ENCODE results near the gene DOCK8. TPM values are rescaled to one million over a fixed set of nuclear protein-coding genes. Genes with fewer than 3 reads are reported as not detected.
"Not testable (repeated sequence)": the region's sequence is repeated elsewhere in the genome, so short reads cannot be mapped to it uniquely, and the experiment has no call there.

Gene DOCK8
- polyA plus RNA-seq, 3 donors: 12.4 to 14.8 (median 12.9) TPM

- no peak for DNase-seq
These were observed 10.2 kb downstream of the DOCK8 start for GRCh38 chr9:224582-225520.

GRCh38 chr9:227860-228259 is 13.2 kb downstream of the DOCK8 start:
- no peak for DNase-seq

DNA sequence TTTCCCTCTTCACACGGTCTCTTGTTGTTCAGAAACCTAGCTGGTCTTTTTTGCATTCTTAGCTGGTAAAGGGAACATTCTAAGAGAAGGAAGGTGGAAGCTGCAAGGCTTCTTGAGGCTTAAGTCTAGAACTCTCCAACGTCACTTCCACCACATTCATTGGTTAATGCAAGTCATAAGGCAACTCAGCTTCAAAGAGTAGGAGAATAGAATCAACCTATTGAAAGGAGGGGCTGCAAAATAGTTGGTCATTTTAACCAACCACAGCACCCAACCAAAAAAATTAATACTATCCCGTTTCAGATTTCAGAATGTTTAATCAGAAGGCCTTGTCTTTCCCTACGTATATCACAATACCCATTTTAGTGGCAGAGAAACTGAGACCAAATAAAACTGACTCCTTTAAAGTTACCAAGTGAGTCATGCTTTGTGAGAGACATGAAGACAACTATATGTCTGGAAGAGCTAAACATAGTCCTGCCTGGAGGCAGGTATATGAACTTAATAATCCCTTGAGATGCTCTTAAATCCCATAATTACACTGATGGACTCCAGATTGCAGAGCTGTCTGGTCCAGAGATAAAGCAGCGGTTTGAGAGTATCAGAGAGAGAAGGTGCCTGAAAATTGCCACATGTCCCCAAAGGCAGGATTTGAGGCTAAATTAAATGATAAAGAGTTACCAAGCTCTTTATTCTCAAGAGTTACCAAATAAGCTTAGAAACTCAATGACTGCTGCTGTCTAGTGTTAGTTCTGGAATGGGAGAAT is 14.4 kb downstream of the DOCK8 start:
- DNase-seq: no peak

GRCh38 chr9:231625-232024 is 17.0 kb downstream of the DOCK8 start:
- DNase-seq: not testable (repeated sequence)

DNA sequence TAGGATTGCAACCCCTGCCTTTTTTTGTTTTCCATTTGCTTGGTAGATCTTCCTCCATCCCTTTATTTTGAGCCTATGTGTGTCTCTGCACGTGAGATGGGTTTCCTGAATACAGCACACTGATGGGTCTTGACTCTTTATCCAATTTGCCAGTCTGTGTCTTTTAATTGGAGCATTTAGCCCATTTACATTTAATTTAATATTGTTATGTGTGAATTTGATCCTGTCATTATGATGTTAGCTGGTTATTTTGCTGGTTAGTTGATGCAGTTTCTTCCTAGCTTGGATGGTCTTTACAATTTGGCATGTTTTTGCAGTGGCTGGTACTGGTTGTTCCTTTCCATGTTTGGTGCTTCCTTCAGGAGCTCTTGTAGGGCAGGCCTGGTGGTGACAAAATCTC is 19.0 kb downstream of the DOCK8 start:
- not testable (repeated sequence) for DNase-seq

DNA sequence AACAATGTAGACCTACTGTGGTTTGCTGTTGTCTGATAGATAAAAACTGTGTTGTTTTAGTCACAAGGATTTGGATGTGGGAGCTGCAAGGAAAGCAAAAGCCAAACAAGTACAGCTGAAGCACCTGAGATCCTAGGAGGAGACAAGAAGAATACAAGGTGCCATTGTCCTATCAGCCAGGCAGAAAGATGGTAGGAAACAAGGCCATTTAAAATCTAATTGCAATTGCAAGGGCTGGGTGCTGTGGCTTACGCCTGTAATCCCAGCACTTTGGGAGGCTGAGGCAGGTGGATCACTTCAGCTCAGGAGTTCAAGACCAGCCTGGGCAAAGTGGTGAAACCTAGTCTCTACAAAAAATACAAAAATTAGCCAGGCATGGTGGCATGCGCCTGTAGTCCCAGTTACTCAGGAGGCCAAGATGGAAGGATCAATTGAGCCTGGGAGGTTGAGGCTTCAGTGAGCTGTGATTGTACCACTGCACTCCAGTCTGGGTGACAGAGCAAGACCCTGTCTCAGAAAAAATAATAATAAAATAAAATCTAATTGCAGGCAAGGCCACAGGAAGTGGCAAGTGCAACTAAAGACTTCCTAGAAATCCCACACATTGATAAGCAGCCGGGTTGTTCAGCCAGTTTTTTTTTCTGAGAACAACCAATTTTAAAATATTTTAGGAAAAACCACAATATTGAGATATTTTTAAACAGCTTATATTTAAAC is 22.6 kb downstream of the DOCK8 start:
- no peak for DNase-seq

DNA sequence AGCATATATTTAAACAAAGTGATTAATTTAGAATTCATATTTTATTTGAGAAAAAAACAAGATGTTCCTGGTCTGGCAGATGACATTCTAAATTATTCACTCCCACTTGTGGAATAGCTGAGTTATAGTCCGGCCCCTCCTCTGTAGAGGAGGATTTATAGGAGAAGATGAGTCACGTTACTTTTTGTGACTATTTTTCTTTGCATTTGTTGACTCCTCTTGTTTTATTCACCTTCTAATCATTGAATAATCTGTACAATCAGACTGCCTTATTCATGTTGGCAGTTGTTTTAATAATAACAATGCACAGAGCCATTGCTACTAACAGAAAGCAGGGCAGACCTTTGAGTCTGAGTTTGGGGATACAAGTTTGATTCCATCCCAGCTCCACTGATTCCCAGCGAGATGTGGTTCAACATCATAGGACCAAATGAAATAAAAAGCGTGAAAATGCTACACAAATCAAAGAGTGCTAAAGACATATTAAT is 23.2 kb downstream of the DOCK8 start:
- DNase-seq: no peak

DNA sequence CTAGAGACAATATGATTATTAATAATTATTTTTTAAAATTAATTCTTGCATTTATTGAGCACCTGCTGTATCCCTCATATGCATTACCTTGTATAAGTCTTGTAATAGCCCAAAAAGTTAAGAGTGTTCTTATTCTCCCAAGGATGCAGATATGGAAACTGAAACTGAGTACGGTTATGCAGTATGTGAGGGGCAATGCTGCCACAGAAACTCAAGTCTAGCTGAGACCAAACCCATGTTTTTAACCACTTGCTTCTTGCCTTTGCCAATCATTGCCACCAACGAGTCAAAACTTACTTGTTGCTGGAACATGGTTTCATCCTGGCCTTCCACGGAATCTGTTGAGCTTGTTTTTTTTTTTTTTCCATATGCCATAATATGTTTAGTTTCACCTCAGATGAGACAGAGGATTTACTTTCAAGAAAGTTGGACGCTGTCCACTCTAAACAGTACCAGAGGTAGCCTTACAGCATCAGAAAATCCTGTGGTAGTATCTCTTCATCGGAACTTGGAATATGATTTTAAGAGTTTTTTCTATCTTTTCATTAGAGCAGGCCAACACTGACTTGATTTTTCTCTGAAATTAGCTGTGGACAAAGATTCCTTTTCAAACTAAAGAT is 27.9 kb downstream of the DOCK8 start:
- no peak for DNase-seq

DNA sequence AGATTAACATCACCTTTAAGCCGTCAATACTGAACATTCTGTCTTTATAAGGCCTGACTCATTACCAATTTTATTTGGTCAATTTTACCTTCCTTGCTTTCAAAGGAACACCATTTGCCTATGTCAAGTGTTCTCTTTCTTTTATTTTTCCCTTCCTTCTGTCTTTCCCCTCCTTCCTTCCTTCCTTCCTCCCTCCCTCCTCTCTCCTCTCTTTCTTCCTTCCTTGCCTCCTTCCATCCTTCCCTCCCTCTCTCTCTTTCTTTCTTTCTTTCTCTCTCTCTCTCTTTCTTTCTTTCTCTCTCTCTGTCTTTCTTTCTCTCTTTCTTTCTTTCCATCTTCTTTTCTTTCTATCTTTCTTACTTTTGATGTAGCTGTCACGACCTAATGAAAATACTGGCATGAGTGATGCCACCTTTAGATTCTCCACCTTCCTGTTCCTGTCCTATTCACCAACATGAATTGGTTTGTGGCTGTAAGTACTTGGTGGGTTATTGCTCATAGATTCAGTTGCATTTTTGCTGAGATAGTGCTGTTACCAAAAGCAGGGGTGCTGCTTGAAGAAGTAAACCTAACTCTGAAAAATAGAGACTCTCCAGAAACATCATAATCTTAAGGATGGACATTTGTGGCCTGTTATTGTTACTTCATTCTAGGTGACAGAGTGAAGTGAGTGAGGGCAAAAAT is 33.8 kb downstream of the DOCK8 start:
- DNase-seq: no peak

DNA sequence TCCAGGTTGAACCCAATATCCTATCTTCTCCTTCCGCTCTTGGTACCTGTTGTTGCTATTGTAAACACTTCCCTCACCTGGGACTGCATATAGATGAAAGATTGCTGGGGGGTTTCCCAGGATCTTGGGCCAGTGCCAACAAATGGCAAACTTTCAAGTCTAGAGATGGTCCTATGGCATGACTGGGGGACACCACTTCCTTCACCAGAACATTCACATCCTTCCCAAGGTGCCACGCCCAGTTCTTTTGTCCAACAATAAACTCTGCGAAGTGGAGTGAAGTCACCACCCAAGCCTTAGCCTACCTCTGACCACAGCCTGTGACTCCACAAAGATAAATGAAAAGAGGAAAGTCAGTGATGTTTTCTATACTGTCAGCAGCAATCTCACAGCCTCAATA is 34.4 kb downstream of the DOCK8 start:
- DNase-seq: no peak

DNA sequence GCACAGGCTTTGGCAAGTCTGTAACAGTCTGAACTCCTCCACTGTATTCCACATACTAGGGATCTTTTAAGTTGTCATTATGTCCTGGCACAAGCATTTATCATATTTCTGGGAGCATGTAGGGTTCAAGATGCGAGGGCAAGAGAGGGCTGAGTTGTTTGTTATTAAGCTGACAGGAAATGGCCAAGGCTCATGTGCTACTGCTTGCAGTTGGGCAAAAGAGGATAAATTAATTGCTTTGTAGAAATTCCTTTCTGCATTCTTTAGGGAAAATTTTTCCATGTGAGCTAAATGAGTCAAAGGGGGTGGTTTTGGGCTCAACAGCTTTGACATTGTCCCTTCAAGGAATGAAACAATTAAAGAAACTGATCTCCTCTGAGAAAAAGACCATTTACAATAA is 35.4 kb downstream of the DOCK8 start:
- no peak for DNase-seq

GRCh38 chr9:250625-251024 is 36.0 kb downstream of the DOCK8 start:
- DNase-seq: no peak

DNA sequence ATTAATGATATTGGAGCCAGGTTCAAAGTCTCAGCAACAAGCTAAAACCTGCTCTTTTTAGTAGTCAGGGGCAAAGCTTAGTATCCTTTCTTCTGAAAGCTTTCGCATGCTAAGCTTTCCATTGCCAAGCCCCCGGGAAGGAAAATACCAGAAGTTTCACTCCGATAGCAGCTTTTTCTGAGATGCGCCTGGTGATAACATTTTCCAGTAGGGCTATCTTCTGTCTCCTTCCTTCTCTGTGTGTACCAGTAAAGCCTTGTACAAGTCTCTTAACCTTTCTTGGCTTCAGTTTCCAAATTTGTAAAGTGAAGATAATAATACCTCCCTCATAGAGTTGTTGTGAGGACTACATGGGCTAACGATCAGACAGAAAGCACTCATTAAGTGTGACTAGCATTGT is 36.7 kb downstream of the DOCK8 start:
- DNase-seq: no peak

DNA sequence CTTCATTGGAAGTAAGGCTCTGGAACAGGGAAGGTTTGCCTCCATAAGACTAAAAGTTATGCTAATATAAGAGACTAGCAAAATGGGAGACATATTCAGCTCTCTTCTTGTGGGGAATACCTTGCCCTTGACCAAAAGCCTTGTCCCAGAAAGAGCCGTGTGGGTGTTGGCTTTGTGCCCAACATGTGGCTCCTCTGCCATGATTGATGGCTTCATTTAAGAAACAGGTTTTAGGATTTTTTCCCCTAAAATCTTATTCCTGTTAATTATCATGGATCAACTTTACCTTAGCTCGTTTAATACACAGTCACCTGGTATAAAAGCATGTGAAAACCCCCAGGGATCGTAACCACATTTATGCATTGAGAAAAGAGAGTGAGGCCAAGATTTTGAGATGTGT is 38.9 kb downstream of the DOCK8 start:
- DNase-seq: no peak

DNA sequence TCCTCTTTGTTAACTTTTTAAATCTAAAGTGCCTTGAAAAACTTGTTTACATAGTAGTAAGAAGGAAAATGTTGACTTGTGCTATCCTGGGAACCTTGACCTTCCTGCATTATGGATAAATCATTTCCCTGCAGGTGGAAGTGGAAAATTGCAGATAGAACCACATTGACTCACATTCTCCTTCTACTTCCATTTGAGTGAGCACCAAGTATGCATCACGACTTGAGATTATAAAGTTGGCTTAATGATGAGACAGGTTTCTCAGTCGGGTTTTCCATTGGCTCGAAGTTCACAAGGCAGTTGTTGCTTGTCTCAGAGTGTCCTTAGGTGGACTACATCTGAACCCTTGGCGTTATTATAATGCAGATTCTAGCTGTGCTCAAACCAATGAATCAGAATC is 39.9 kb downstream of the DOCK8 start:
- no peak for DNase-seq

GRCh38 chr9:257957-258356 is 43.3 kb downstream of the DOCK8 start:
- DNase-seq: no peak

GRCh38 chr9:259405-260404 is 45.0 kb downstream of the DOCK8 start:
- DNase-seq: no peak

DNA sequence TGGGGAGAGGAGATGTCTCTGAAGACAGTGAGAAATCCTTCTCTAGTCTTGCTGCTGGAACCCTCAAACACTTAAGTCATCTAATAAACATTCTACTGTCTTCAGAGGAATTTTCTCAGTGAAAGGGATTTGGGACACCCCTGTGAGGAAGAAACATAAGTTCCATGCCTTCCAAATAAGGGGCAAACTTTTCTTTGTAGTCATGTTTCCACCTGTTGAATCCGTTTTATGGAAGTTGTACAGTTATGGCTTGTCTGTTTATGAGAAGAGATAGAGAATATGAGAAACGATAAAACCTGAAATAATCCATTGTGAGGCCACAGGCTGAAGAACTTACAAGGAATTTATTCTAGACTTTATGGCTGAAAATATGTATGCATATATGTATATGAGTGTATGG is 49.6 kb downstream of the DOCK8 start:
- DNase-seq: no peak

DNA sequence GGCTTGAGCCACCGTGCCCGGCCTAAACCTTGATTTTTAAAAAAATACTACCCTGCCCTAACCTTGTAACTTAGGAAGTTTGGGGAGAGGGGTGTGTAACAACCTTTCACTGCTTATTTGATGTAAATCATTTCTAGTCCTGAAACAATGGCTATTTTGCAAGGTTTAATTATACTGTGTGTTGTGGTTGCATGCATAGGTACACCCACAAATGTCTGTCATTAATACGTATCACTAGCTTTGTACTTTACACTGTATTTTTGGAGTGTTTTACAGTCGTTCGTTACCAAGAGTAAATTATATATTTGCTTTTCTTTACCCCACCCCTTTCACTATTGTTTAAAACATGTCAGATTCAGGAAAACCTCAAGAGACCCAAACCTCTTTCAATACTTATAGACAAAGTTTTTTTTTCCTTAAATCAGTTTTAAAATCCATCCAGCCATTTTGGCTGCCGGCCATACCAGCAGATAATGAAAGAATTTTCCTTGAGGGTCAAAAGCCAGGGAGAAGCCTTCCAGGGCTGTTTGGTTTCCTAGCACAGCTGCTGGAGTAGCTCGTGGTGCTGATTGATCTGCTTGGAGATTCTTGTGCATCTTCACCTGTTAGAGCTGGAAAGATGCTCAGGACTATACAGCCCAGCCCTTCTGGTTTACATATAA is 50.7 kb downstream of the DOCK8 start:
- DNase-seq: no peak

Measured in renal pelvis (tissue), 4 donors.